Keratinocyte (primary cell): ENCODE measurements around the gene KLK15. TPM values are rescaled to one million over a fixed set of nuclear protein-coding genes. Genes with fewer than 3 reads are reported as not detected.

Source experiments
- DNase-seq: peaks from one replicate; pipeline ENCODE4 v3.0.0-alpha.2; 2011; ENCODE audit warnings: low read depth, missing footprints, low spot score
- FAIRE-seq: peaks from 2 replicates; lab custom pipeline; 2011; peaks lifted over from hg19 to GRCh38; lab: Jason Lieb, UNC
- H2AFZ ChIP-seq: 2 replicates; pipeline ENCODE4 v1.6.0; 2012; ENCODE audit warnings: low read length, control low read depth, inconsistent platforms; ENCODE audit not compliant: control insufficient read depth
- H3K27ac ChIP-seq: 2 replicates; pipeline ENCODE4 v1.5.1; 2011; ENCODE audit warnings: low read length; ENCODE audit not compliant: control insufficient read depth, insufficient read depth
- H3K27me3 ChIP-seq: 3 replicates; pipeline ENCODE4 v1.6.0; 2011; ENCODE audit warnings: low read length; ENCODE audit not compliant: control insufficient read depth, insufficient read depth; ENCODE audit errors: extremely low read depth
- H3K36me3 ChIP-seq, 2 experiments: 2 replicates in 1 of 2; 3 replicates in 1 of 2; pipeline ENCODE4 v1.5.1; 2011; ENCODE audit warnings: low read length in 2 of 2, mild to moderate bottlenecking in 1 of 2; ENCODE audit not compliant: control insufficient read depth in 2 of 2, insufficient read depth in 2 of 2; ENCODE audit errors: extremely low read depth in 1 of 2
- H3K4me1 ChIP-seq: 3 replicates; pipeline ENCODE4 v1.5.1; 2011; ENCODE audit warnings: low read length; ENCODE audit not compliant: control insufficient read depth, insufficient read depth; ENCODE audit errors: extremely low read depth
- H3K4me2 ChIP-seq: 3 replicates; pipeline ENCODE4 v1.6.0; 2011; ENCODE audit warnings: low read depth, low read length; ENCODE audit not compliant: control insufficient read depth, insufficient read depth; ENCODE audit errors: extremely low read depth
- H3K4me3 ChIP-seq, 3 experiments: fragments of 200-600 bp in 1 of 3; sonication (generic) in 1 of 3; 2 replicates in 2 of 3; 3 replicates in 1 of 3; pipeline ENCODE4 v1.5.1; 2011 to 2016; ENCODE audit warnings: low read length in 3 of 3, mild to moderate bottlenecking in 3 of 3, control low read depth in 2 of 3, inconsistent platforms in 1 of 3, low read depth in 1 of 3, mixed read lengths in 1 of 3, mixed run types in 1 of 3, moderate library complexity in 1 of 3; ENCODE audit not compliant: control insufficient read depth in 2 of 3, insufficient read depth in 2 of 3; ENCODE audit errors: extremely low read depth in 1 of 3
- H3K79me2 ChIP-seq: 2 replicates; pipeline ENCODE4 v1.6.0; 2012; ENCODE audit warnings: low read length; ENCODE audit not compliant: control insufficient read depth, insufficient read depth
- H3K9ac ChIP-seq: 3 replicates; pipeline ENCODE4 v1.6.0; 2011; ENCODE audit warnings: low read length; ENCODE audit not compliant: control insufficient read depth, insufficient read depth; ENCODE audit errors: extremely low read depth
- H3K9me1 ChIP-seq: 3 replicates; pipeline ENCODE4 v1.6.0; 2011; ENCODE audit warnings: low read length; ENCODE audit not compliant: control insufficient read depth, insufficient read depth; ENCODE audit errors: extremely low read depth
- H3K9me3 ChIP-seq: 2 replicates; pipeline ENCODE4 v1.5.1; 2012; ENCODE audit warnings: low read depth, low read length; ENCODE audit not compliant: control insufficient read depth
- H4K20me1 ChIP-seq: 3 replicates; pipeline ENCODE4 v1.6.0; 2011; ENCODE audit warnings: low read length; ENCODE audit not compliant: control insufficient read depth, insufficient read depth; ENCODE audit errors: extremely low read depth
- CTCF ChIP-seq, 3 experiments: IDR thresholded peaks in 1 of 3; conservative IDR thresholded peaks in 1 of 3; optimal IDR thresholded peaks in 1 of 3; 2 replicates in 2 of 3; 3 replicates in 1 of 3; pipeline versions ENCODE3 to v1.5.1; 2011; ENCODE audit warnings: low read length in 3 of 3, mild to moderate bottlenecking in 3 of 3, moderate library complexity in 2 of 3, control low read depth in 1 of 3, inconsistent platforms in 1 of 3; ENCODE audit not compliant: insufficient read depth in 2 of 3; ENCODE audit errors: extremely low read depth in 1 of 3
- EZH2 ChIP-seq: IDR thresholded peaks from one replicate; pipeline ENCODE4 v1.6.1; 2012; ENCODE audit warnings: inconsistent platforms, mild to moderate bottlenecking, low read length, moderate library complexity
- dilution Hi-C: fragments of 300-500 bp; cut with MboI; formaldehyde crosslinking; loops from one replicate; pipeline ENCODE4 v1.7.0; 2020; ENCODE audit warnings: low sequenced_read_pairs; ENCODE audit not compliant: extremely low pct_ligation_motif_present
- polyA plus RNA-seq, 5 experiments: library from polyadenylated mRNA; depleted of rRNA in 3 of 5; stranded (reverse) in 3 of 5; stranded (forward) in 1 of 5; unstranded in 1 of 5; fragments of >200 nt; gene quantifications; 1 replicate in 1 of 5; 2 replicates in 3 of 5; 3 replicates in 1 of 5; pipeline versions ENCODE4 v1.2.1 to v1.2.3, GENCODE V29; 2011 to 2012; ENCODE audit warnings: missing spikeins in 2 of 5, low read depth in 1 of 5, low replicate concordance in 1 of 5

KLK15 gene
- polyA plus RNA-seq, 1 donor (not counting 4 experiments of a cell fraction or from before 2014, with no cell fraction given): not detected

- no peaks in the 10 kb centered on the region for H3K79me2 ChIP-seq
- H3K9ac ChIP-seq: no peak overlapping the region
- dilution Hi-C loops: no loop called here
- H3K27ac ChIP-seq: no peak overlapping the region
- H3K9me3 ChIP-seq: no peaks in the 10 kb centered on the region
- no peak overlapping the region for H2AFZ ChIP-seq
- H3K4me1 ChIP-seq: peaks cover 10% of the 10 kb centered on the region
- no peaks in the 10 kb centered on the region for H3K27me3 ChIP-seq
- FAIRE-seq: no peak
- TF ChIP-seq EZH2 (no peak), CTCF (optimal IDR thresholded peaks at IDR 0.05 in 1 of 3, IDR thresholded peaks at IDR 0.05 in 1 of 3, conservative IDR thresholded peaks at IDR 0.05 in 1 of 3; ENCODE audit: extremely low read depth in 1 of 3, insufficient read depth in 2 of 3, low read length in 3 of 3) (no peak)
- H3K4me3 ChIP-seq: no peak overlapping the region
- H3K36me3 ChIP-seq: no peaks in the 10 kb centered on the region
- no peak overlapping the region for H3K4me2 ChIP-seq
- no peak for DNase-seq
- no peaks in the 10 kb centered on the region for H3K9me1 ChIP-seq
- H4K20me1 ChIP-seq: no peaks in the 10 kb centered on the region
Observed at GRCh38 chr19:50831026-50831396, 2.4 kb downstream of the KLK15 start.

- no peak for TF ChIP-seq EZH2
- TF ChIP-seq CTCF (optimal IDR thresholded peaks at IDR 0.05 in 1 of 3, IDR thresholded peaks at IDR 0.05 in 1 of 3, conservative IDR thresholded peaks at IDR 0.05 in 1 of 3; ENCODE audit: extremely low read depth in 1 of 3, insufficient read depth in 2 of 3, low read length in 3 of 3): no peak
- dilution Hi-C loops: no loop called here
- Histone ChIP-seq H3K9ac (no peak overlapping the region), H3K4me1 (peaks cover 6% of the 10 kb centered on the region), H3K4me2 (no peak overlapping the region), H3K36me3 (no peaks in the 10 kb centered on the region), H3K9me3 (no peaks in the 10 kb centered on the region), H2AFZ (no peak overlapping the region), H3K27ac (no peak overlapping the region), H3K27me3 (no peaks in the 10 kb centered on the region), H3K79me2 (no peaks in the 10 kb centered on the region), H3K4me3 (no peak overlapping the region), H3K9me1 (no peaks in the 10 kb centered on the region), H4K20me1 (no peaks in the 10 kb centered on the region)
- FAIRE-seq (no peak), DNase-seq (no peak)
Observed at GRCh38 chr19:50830266-50831025, 2.9 kb downstream of the KLK15 start.
